Measurements from ENCODE around the gene CTSE. TPM values are rescaled to one million over a fixed set of nuclear protein-coding genes. Genes with fewer than 3 reads are reported as not detected.

Gene CTSE
- total RNA-seq = 100 to 1,000 TPM in 3 of 5 donors, 10 to 100 TPM in 1, 1 to 10 TPM in 1; 6.7 to 966 (median 142) TPM
- 100 to 1,000 TPM in 2 of 3 donors, 10 to 100 TPM in 1; 40.2 to 361 (median 133) TPM for polyA plus RNA-seq
- long read RNA-seq, donor 1, transcript CTSE-201 (9 exons, 2,228 nt) = major isoform, 152 of 721 reads
- long read RNA-seq, donor 1, transcript CTSE-202 (8 exons, 2,071 nt) = minor isoform, 35 of 721 reads
- long read RNA-seq, donor 1, partial matches to known transcripts = 534 of 721 reads
- long read RNA-seq, donor 1, other reads (novel, unspliced or antisense) = 0 of 721 reads
- long read RNA-seq, donor 2, transcript CTSE-202 (8 exons, 2,071 nt) = minor isoform, 45 of 735 reads
- long read RNA-seq, donor 2, transcript CTSE-201 (9 exons, 2,228 nt) = major isoform, 294 of 735 reads
- long read RNA-seq, donor 2, partial matches to known transcripts = 384 of 735 reads
- long read RNA-seq, donor 2, other reads (novel, unspliced or antisense) = 12 of 735 reads
- long read RNA-seq, donor 3, transcript CTSE-202 (8 exons, 2,071 nt) = minor isoform, 21 of 205 reads
- long read RNA-seq, donor 3, transcript CTSE-201 (9 exons, 2,228 nt) = major isoform, 43 of 205 reads
- long read RNA-seq, donor 3, partial matches to known transcripts = 141 of 205 reads
- long read RNA-seq, donor 3, other reads (novel, unspliced or antisense) = 0 of 205 reads
- long read RNA-seq, donor 4, transcript CTSE-202 (8 exons, 2,071 nt) = minor isoform, 6 of 38 reads
- long read RNA-seq, donor 4, transcript CTSE-201 (9 exons, 2,228 nt) = major isoform, 23 of 38 reads
- long read RNA-seq, donor 4, partial matches to known transcripts = 9 of 38 reads
- long read RNA-seq, donor 4, other reads (novel, unspliced or antisense) = 0 of 38 reads
- long read RNA-seq, donor 5, transcript CTSE-202 (8 exons, 2,071 nt) = minor isoform, 34 of 249 reads
- long read RNA-seq, donor 5, transcript CTSE-201 (9 exons, 2,228 nt) = major isoform, 62 of 249 reads
- long read RNA-seq, donor 5, partial matches to known transcripts = 153 of 249 reads
- long read RNA-seq, donor 5, other reads (novel, unspliced or antisense) = 0 of 249 reads
- long read RNA-seq, donor 6 = 0 reads
- long read RNA-seq, donor 7, transcript CTSE-202 (8 exons, 2,071 nt) = minor isoform, 27 of 814 reads
- long read RNA-seq, donor 7, transcript CTSE-201 (9 exons, 2,228 nt) = major isoform, 194 of 814 reads
- long read RNA-seq, donor 7, partial matches to known transcripts = 588 of 814 reads
- long read RNA-seq, donor 7, other reads (novel, unspliced or antisense) = 5 of 814 reads
- long read RNA-seq, donor 8, transcript CTSE-202 (8 exons, 2,071 nt) = minor isoform, 64 of 441 reads
- long read RNA-seq, donor 8, transcript CTSE-201 (9 exons, 2,228 nt) = major isoform, 100 of 441 reads
- long read RNA-seq, donor 8, partial matches to known transcripts = 277 of 441 reads
- long read RNA-seq, donor 8, other reads (novel, unspliced or antisense) = 0 of 441 reads
- long read RNA-seq, donor 9, transcript CTSE-202 (8 exons, 2,071 nt) = minor isoform, 15 of 314 reads
- long read RNA-seq, donor 9, transcript CTSE-201 (9 exons, 2,228 nt) = major isoform, 48 of 314 reads
- long read RNA-seq, donor 9, partial matches to known transcripts = 251 of 314 reads
- long read RNA-seq, donor 9, other reads (novel, unspliced or antisense) = 0 of 314 reads
- long read RNA-seq, donor 10, transcript CTSE-201 (9 exons, 2,228 nt) = major isoform, 54 of 127 reads
- long read RNA-seq, donor 10, partial matches to known transcripts = 69 of 127 reads
- long read RNA-seq, donor 10, other reads (novel, unspliced or antisense) = 0 of 127 reads

GRCh38 chr1:206023695-206024094, at the start of gene CTSE:
Gene CTSE, minus strand, starts transcription at chr1:206023895. Its CDS starts 104 bp downstream, at chr1:206023791.
- peak within 1 kb of the TSS; percentile 76 to 88 (median 85) for H3K27ac ChIP-seq
- peak within 1 kb of the TSS; percentile 29 to 47 (median 44) for H3K4me3 ChIP-seq
- H3K36me3 ChIP-seq = no peaks in the 10 kb centered on the region
- H3K9me3 ChIP-seq = no peaks in the 10 kb centered on the region
- peaks cover 5 to 28% (median 19%) of the 10 kb centered on the region in 4 donors for H3K4me1 ChIP-seq
- TF ChIP-seq EP300 (IDR thresholded peaks at IDR 0.05) (no peak), CTCF (IDR thresholded peaks at IDR 0.05) (no peak), POLR2AphosphoS5 (IDR thresholded peaks at IDR 0.05) (peak; percentile 15 to 95 (median 95)), POLR2A (IDR thresholded peaks at IDR 0.05) (peak in 2 of 4 donors; percentile 54 to 88)
- 30 to 71% (median 41%) methylated on average over 9 to 11 of the region's 11 CpGs for WGBS, 5 donors
- H3K27me3 ChIP-seq = no peaks in the 10 kb centered on the region
- intact Hi-C loops (cut with DNase I; ENCODE audit: low total_unique reads) = no loop called here
- peak; percentile 88 to 90 for DNase-seq

- Histone ChIP-seq H3K4me3 (no peak overlapping the region), H3K36me3 (no peaks in the 10 kb centered on the region), H3K27me3 (no peaks in the 10 kb centered on the region), H3K4me1 (peaks cover 0 to 19% (median 5%) of the 10 kb centered on the region in 4 donors), H3K27ac (no peak overlapping the region), H3K9me3 (no peaks in the 10 kb centered on the region)
- no peak for TF ChIP-seq EP300 (IDR thresholded peaks at IDR 0.05)
- no peak for TF ChIP-seq CTCF (IDR thresholded peaks at IDR 0.05)
- TF ChIP-seq POLR2A (IDR thresholded peaks at IDR 0.05) = no peak
- no peak for TF ChIP-seq POLR2AphosphoS5 (IDR thresholded peaks at IDR 0.05)
- no peak for DNase-seq
- intact Hi-C loops (cut with DNase I; ENCODE audit: low total_unique reads) = no loop called here
- 81 to 90% (median 89%) methylated on average over 9 of the region's 9 CpGs for WGBS, 5 donors
Observed at GRCh38 chr1:206070627-206071304, 47.1 kb upstream of the CTSE start.

- Histone ChIP-seq H3K27ac (no peak overlapping the region), H3K36me3 (no peaks in the 10 kb centered on the region), H3K4me3 (no peak overlapping the region), H3K9me3 (no peaks in the 10 kb centered on the region), H3K4me1 (peaks cover 0 to 19% (median 5%) of the 10 kb centered on the region in 4 donors), H3K27me3 (no peaks in the 10 kb centered on the region)
- WGBS, 5 donors = 54 to 72% (median 69%) methylated on average over 1 of the region's 1 CpG
- TF ChIP-seq EP300 (IDR thresholded peaks at IDR 0.05) (no peak), POLR2AphosphoS5 (IDR thresholded peaks at IDR 0.05) (no peak), CTCF (IDR thresholded peaks at IDR 0.05) (no peak), POLR2A (IDR thresholded peaks at IDR 0.05) (no peak)
- intact Hi-C loops (cut with DNase I; ENCODE audit: low total_unique reads) = no loop called here
- no peak for DNase-seq
Observed at GRCh38 chr1:206068314-206068713, 44.6 kb upstream of the CTSE start.

Measured in stomach (tissue), 19 donors.